GM21423 (cell line): ENCODE results near the gene GORAB.

Source experiments
- ATAC-seq: cut with Tn5 transposase; IDR thresholded peaks from one replicate; pipeline ENCODE4 v1.9.1; 2021; ENCODE audit warnings: mild to moderate bottlenecking, moderate library complexity; ENCODE audit not compliant: unreplicated experiment

The GORAB gene

GRCh38 chr1:170590921-170591705, 59.1 kb downstream of the GORAB start:
- ATAC-seq: no peak

GRCh38 chr1:170592591-170593111, 60.7 kb downstream of the GORAB start:
- no peak for ATAC-seq

- ATAC-seq: no peak
Measured at GRCh38 chr1:170593173-170594011, 61.4 kb downstream of the GORAB start.

- no peak for ATAC-seq
Measured at GRCh38 chr1:170594066-170594626, 62.2 kb downstream of the GORAB start.

GRCh38 chr1:170596701-170597100, 64.7 kb downstream of the GORAB start:
- no peak for ATAC-seq

- no peak for ATAC-seq
Measured at GRCh38 chr1:170598618-170599017, 66.7 kb downstream of the GORAB start.

GRCh38 chr1:170599033-170599432, 67.1 kb downstream of the GORAB start:
- ATAC-seq: no peak

GRCh38 chr1:170601866-170602265, 69.9 kb downstream of the GORAB start:
- ATAC-seq: no peak
